ENCODE measurements around the gene ATP13A4. TPM values are rescaled to one million over a fixed set of nuclear protein-coding genes. Genes with fewer than 3 reads are reported as not detected.

Gene ATP13A4
- total and polyA plus RNA-seq, 2 donors (not counting 1 experiment from before 2014, with no cell fraction given): 1.7 to 6.4 TPM

- Mint-ChIP-seq H3K4me3 (peak overlapping the region; percentile 65), H3K4me1 (peaks cover 56% of the 10 kb centered on the region), H3K9me3 (ENCODE audit: insufficient read depth) (no peaks in the 10 kb centered on the region), H3K27ac (no peak overlapping the region), H3K27me3 (no peaks in the 10 kb centered on the region)
- ATAC-seq (ENCODE audit: low read depth): no peak
- Histone ChIP-seq H3K9ac (ENCODE audit: low read length) (no peak overlapping the region), H2AFZ (ENCODE audit: insufficient read depth, low read depth, low read length, poor library complexity, severe bottlenecking) (no peak overlapping the region), H3K4me3 (ENCODE audit: control extremely low read depth in 1 of 5, extremely low read depth in 1 of 5, insufficient read depth in 1 of 5, low read depth in 2 of 5, low read length in 4 of 5) (no peak overlapping the region), H3K27me3 (replicated peaks in 1 of 4; ENCODE audit: control extremely low read depth in 1 of 4, control insufficient read depth in 3 of 4, insufficient read depth in 4 of 4, low read length in 3 of 4) (no peaks in the 10 kb centered on the region), H3K79me2 (ENCODE audit: control insufficient read depth, insufficient read depth, low read length) (peaks cover 88% of the 10 kb centered on the region), H3K27ac (ENCODE audit: low read length in 2 of 2) (no peak overlapping the region), H3K4me2 (replicated peaks; ENCODE audit: low read depth, low read length, poor library complexity, severe bottlenecking) (peak overlapping the region; percentile 86), H4K20me1 (ENCODE audit: control insufficient read depth, insufficient read depth, low read length, poor library complexity, severe bottlenecking) (peaks cover 27% of the 10 kb centered on the region), H3K36me3 (replicated peaks in 1 of 2; ENCODE audit: control extremely low read depth in 1 of 2, control insufficient read depth in 1 of 2, extremely low read depth in 1 of 2, insufficient read depth in 2 of 2, low read length in 1 of 2) (peaks cover 2 to 19% of the 10 kb centered on the region in 2 experiments), H3K4me1 (ENCODE audit: control insufficient read depth in 2 of 2, insufficient read depth in 2 of 2, low read length in 2 of 2) (peaks cover 20 to 23% of the 10 kb centered on the region in 2 donors), H3K9me3 (ENCODE audit: control extremely low read depth in 1 of 3, control insufficient read depth in 2 of 3, insufficient read depth in 1 of 3, low read length in 2 of 3) (no peaks in the 10 kb centered on the region)
- DNase-seq: no peak
- intact Hi-C loops (cut with micrococcal nuclease): no loop called here
- CTCF ChIA-PET: no interaction called here
- TF ChIP-seq, protein P1, sequence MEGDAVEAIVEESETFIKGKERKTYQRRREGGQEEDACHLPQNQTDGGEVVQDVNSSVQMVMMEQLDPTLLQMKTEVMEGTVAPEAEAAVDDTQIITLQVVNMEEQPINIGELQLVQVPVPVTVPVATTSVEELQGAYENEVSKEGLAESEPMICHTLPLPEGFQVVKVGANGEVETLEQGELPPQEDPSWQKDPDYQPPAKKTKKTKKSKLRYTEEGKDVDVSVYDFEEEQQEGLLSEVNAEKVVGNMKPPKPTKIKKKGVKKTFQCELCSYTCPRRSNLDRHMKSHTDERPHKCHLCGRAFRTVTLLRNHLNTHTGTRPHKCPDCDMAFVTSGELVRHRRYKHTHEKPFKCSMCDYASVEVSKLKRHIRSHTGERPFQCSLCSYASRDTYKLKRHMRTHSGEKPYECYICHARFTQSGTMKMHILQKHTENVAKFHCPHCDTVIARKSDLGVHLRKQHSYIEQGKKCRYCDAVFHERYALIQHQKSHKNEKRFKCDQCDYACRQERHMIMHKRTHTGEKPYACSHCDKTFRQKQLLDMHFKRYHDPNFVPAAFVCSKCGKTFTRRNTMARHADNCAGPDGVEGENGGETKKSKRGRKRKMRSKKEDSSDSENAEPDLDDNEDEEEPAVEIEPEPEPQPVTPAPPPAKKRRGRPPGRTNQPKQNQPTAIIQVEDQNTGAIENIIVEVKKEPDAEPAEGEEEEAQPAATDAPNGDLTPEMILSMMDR (IDR thresholded peaks at IDR 0.05): no peak
- TF ChIP-seq EZH2 (IDR thresholded peaks at IDR 0.05; ENCODE audit: borderline replicate concordance, insufficient read depth, low read depth, low read length, poor library complexity, severe bottlenecking): no peak
- POLR2A ChIA-PET: no interaction called here
- WGBS (ENCODE audit: insufficient coverage): 100% methylated on average over 1 of the region's 1 CpG
These were observed 40.4 kb upstream of the ATP13A4 start for GRCh38 chr3:193594946-193595689.

- Mint-ChIP-seq H3K27me3 (no peaks in the 10 kb centered on the region), H3K9me3 (ENCODE audit: insufficient read depth) (no peaks in the 10 kb centered on the region), H3K4me3 (peak overlapping the region; percentile 88), H3K4me1 (peaks cover 52% of the 10 kb centered on the region), H3K27ac (peak overlapping the region; percentile 81)
- Histone ChIP-seq H3K4me2 (replicated peaks; ENCODE audit: low read depth, low read length, poor library complexity, severe bottlenecking) (peak overlapping the region; percentile 86), H3K79me2 (ENCODE audit: control insufficient read depth, insufficient read depth, low read length) (peaks cover 73% of the 10 kb centered on the region), H3K9ac (ENCODE audit: low read length) (peak overlapping the region; percentile 98), H3K4me3 (ENCODE audit: control extremely low read depth in 1 of 5, extremely low read depth in 1 of 5, insufficient read depth in 1 of 5, low read depth in 2 of 5, low read length in 4 of 5) (peak overlapping the region; percentile 64 to 97 (median 94)), H2AFZ (ENCODE audit: insufficient read depth, low read depth, low read length, poor library complexity, severe bottlenecking) (peak overlapping the region; percentile 90), H3K9me3 (ENCODE audit: control extremely low read depth in 1 of 3, control insufficient read depth in 2 of 3, insufficient read depth in 1 of 3, low read length in 2 of 3) (no peaks in the 10 kb centered on the region), H4K20me1 (ENCODE audit: control insufficient read depth, insufficient read depth, low read length, poor library complexity, severe bottlenecking) (peaks cover 14% of the 10 kb centered on the region), H3K27me3 (replicated peaks in 1 of 4; ENCODE audit: control extremely low read depth in 1 of 4, control insufficient read depth in 3 of 4, insufficient read depth in 4 of 4, low read length in 3 of 4) (no peaks in the 10 kb centered on the region), H3K4me1 (ENCODE audit: control insufficient read depth in 2 of 2, insufficient read depth in 2 of 2, low read length in 2 of 2) (peaks cover 20 to 23% of the 10 kb centered on the region in 2 donors), H3K36me3 (replicated peaks in 1 of 2; ENCODE audit: control extremely low read depth in 1 of 2, control insufficient read depth in 1 of 2, extremely low read depth in 1 of 2, insufficient read depth in 2 of 2, low read length in 1 of 2) (peaks cover 0 to 12% of the 10 kb centered on the region in 2 experiments), H3K27ac (ENCODE audit: low read length in 2 of 2) (peak overlapping the region; percentile 74 to 92)
- intact Hi-C loops (cut with micrococcal nuclease): loop anchor here (2.0 kb wide), 1 partner anchor 543 kb away; the partner anchor contains the start of gene HES1
- POLR2A ChIA-PET: no interaction called here
- WGBS (ENCODE audit: insufficient coverage): 3% methylated on average over 6 of the region's 11 CpGs
- no peak for ATAC-seq (ENCODE audit: low read depth)
- TF ChIP-seq EZH2 (IDR thresholded peaks at IDR 0.05; ENCODE audit: borderline replicate concordance, insufficient read depth, low read depth, low read length, poor library complexity, severe bottlenecking): no peak
- TF ChIP-seq, protein P1 (IDR thresholded peaks at IDR 0.05): no peak
- CTCF ChIA-PET: no interaction called here
- no peak for DNase-seq
These were observed 39.0 kb upstream of the ATP13A4 start for GRCh38 chr3:193593668-193594030.
